LNCAP (cell line): ENCODE data around the gene ATG4D.

Experiments used
- CTCF ChIP-seq: fragments of 450-650 bp; IDR thresholded peaks from 2 replicates; pipeline ENCODE4 v1.5.1; 2017; ENCODE audit warnings: mild to moderate bottlenecking

ATG4D gene

GRCh38 chr19:10543420-10544241 lies at the start of gene ATG4D:
TSS of gene ATG4D (plus strand) at chr19:10543904. CDS start at chr19:10544091, 187 bp downstream.
- TF ChIP-seq CTCF, result no peak

- no peak for TF ChIP-seq CTCF
Observed at GRCh38 chr19:10497371-10497770, 46.3 kb upstream of the ATG4D start.

GRCh38 chr19:10499550-10500246 lies 44.0 kb upstream of the ATG4D start:
- no peak for TF ChIP-seq CTCF

GRCh38 chr19:10500247-10500592 lies 43.5 kb upstream of the ATG4D start:
- TF ChIP-seq CTCF, result no peak

- TF ChIP-seq CTCF, result no peak
Observed at GRCh38 chr19:10501971-10502523, 41.7 kb upstream of the ATG4D start.

- no peak for TF ChIP-seq CTCF
Observed at GRCh38 chr19:10502524-10503001, 41.1 kb upstream of the ATG4D start.

- no peak for TF ChIP-seq CTCF
Observed at GRCh38 chr19:10503002-10503789, 40.5 kb upstream of the ATG4D start, which contains the start of gene KEAP1. TSS of gene KEAP1 (minus strand) at chr19:10503356. CDS start at chr19:10500033, 3,323 bp downstream.
